Right ventricle myocardium superior (tissue), 1 donor: ENCODE data around the gene QSOX2. TPM values are rescaled to one million over a fixed set of nuclear protein-coding genes. Genes with fewer than 3 reads are reported as not detected.

Source experiments
- ATAC-seq: fragments of 200-7000 bp; cut with Tn5 transposase; one replicate; pipeline ENCODE4 v1.9.1; 2020; ENCODE audit warnings: mild to moderate bottlenecking; ENCODE audit not compliant: poor library complexity
- DNase-seq: peaks from one replicate; pipeline ENCODE4 v3.0.0-alpha.2; 2020
- intact Hi-C: fragments of 100-400 bp; cut with DNase I; formaldehyde crosslinking; loops from one replicate; pipeline ENCODE4 v1.11.2; 2022
- total RNA-seq: library from RNA; stranded (reverse); fragmentation: NEBNext Ultra II Directional; extraction: Animal tissue kit (Norgen Biotek cat#: 25700); gene quantifications from one replicate; pipeline ENCODE4 v1.2.1, GENCODE V29; 2021
- donor health status: DM: no; HTN: yes; CAD: no; lungs with severe emphysema.

Gene QSOX2
- total RNA-seq, 1 donor from 2014 or later, result 7.7 TPM

GRCh38 chr9:136216541-136217244 lies 28.9 kb downstream of the QSOX2 start:
- no peak for DNase-seq
- no peak for ATAC-seq
- intact Hi-C loops, result no loop called here

- intact Hi-C loops, result no loop called here
- ATAC-seq, result no peak
- DNase-seq, result no peak
Measured at GRCh38 chr9:136213733-136214132, 31.9 kb downstream of the QSOX2 start.

GRCh38 chr9:136212345-136212950 lies 33.2 kb downstream of the QSOX2 start:
- no peak for ATAC-seq
- DNase-seq, result no peak
- intact Hi-C loops, result no loop called here

GRCh38 chr9:136211441-136212344 lies 33.9 kb downstream of the QSOX2 start:
- no peak for ATAC-seq
- intact Hi-C loops, result no loop called here
- DNase-seq, result no peak

GRCh38 chr9:136211006-136211405 lies 34.6 kb downstream of the QSOX2 start:
- DNase-seq (no peak), ATAC-seq (no peak)
- intact Hi-C loops, result no loop called here

GRCh38 chr9:136210276-136210675 lies 35.3 kb downstream of the QSOX2 start:
- DNase-seq, result no peak
- intact Hi-C loops, result no loop called here
- ATAC-seq, result no peak

GRCh38 chr9:136209786-136210185 lies 35.8 kb downstream of the QSOX2 start:
- ATAC-seq, result no peak
- intact Hi-C loops, result no loop called here
- DNase-seq, result no peak

- no peak for DNase-seq
- intact Hi-C loops, result no loop called here
- ATAC-seq, result no peak
Measured at GRCh38 chr9:136209232-136209631, 36.4 kb downstream of the QSOX2 start.

- no peak for ATAC-seq
- intact Hi-C loops, result no loop called here
- DNase-seq, result no peak
Measured at GRCh38 chr9:136208675-136209074, 36.9 kb downstream of the QSOX2 start.

- no peak for ATAC-seq
- intact Hi-C loops, result no loop called here
- no peak for DNase-seq
Measured at GRCh38 chr9:136207616-136208015, 38.0 kb downstream of the QSOX2 start.

GRCh38 chr9:136206602-136207275 lies 38.9 kb downstream of the QSOX2 start:
- ATAC-seq (no peak), DNase-seq (no peak)
- intact Hi-C loops, result no loop called here

GRCh38 chr9:136205707-136205992 lies 40.0 kb downstream of the QSOX2 start:
- DNase-seq (no peak), ATAC-seq (no peak)
- intact Hi-C loops, result no loop called here

GRCh38 chr9:136204838-136205706 lies 40.5 kb downstream of the QSOX2 start, which contains the start of gene LHX3:
Gene LHX3, minus strand, starts transcription at chr9:136205128. Its CDS starts 116 bp downstream, at chr9:136205012.
- DNase-seq (no peak), ATAC-seq (peak; percentile 67)

GRCh38 chr9:136204145-136204805 lies 41.3 kb downstream of the QSOX2 start:
- DNase-seq, result no peak
- no peak for ATAC-seq
- intact Hi-C loops, result no loop called here

More at GRCh38 chr9:136204838-136205706, 40.5 kb downstream of the QSOX2 start, which contains the start of gene LHX3:
- intact Hi-C loops, result no loop called here

GRCh38 chr9:136203408-136204144 lies 42.0 kb downstream of the QSOX2 start:
- DNase-seq (no peak), ATAC-seq (no peak)
- intact Hi-C loops, result no loop called here

GRCh38 chr9:136202454-136203407 lies 42.9 kb downstream of the QSOX2 start:
- intact Hi-C loops, result no loop called here
- ATAC-seq, result no peak
- no peak for DNase-seq
